ENCODE results near the gene KHDC3L. TPM values are rescaled to one million over a fixed set of nuclear protein-coding genes. Genes with fewer than 3 reads are reported as not detected.

Gene KHDC3L
- total RNA-seq, 1 experiment from 2014 or later, result not detected

DNA sequence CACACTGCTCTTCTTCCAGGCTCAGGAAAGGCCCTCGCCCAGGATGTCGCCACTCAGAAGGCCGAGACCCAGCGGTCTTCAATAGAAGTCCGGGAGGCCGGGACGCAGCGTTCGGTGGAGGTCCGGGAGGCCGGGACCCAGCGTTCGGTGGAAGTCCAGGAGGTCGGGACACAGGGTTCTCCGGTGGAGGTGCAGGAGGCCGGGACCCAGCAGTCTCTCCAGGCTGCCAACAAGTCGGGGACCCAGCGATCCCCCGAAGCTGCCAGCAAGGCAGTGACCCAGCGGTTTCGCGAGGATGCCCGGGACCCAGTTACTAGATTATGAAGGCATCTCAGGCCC, 1.0 kb downstream of the KHDC3L start:
- H3K27me3 ChIP-seq (ENCODE audit: insufficient read depth, low read depth), result no peaks in the 10 kb centered on the region
- H3K9me2 ChIP-seq (ENCODE audit: insufficient read depth), result no peaks in the 10 kb centered on the region
- intact Hi-C loops (cut with micrococcal nuclease; ENCODE audit: unreplicated experiment), result no loop called here
- TF ChIP-seq, protein P1, sequence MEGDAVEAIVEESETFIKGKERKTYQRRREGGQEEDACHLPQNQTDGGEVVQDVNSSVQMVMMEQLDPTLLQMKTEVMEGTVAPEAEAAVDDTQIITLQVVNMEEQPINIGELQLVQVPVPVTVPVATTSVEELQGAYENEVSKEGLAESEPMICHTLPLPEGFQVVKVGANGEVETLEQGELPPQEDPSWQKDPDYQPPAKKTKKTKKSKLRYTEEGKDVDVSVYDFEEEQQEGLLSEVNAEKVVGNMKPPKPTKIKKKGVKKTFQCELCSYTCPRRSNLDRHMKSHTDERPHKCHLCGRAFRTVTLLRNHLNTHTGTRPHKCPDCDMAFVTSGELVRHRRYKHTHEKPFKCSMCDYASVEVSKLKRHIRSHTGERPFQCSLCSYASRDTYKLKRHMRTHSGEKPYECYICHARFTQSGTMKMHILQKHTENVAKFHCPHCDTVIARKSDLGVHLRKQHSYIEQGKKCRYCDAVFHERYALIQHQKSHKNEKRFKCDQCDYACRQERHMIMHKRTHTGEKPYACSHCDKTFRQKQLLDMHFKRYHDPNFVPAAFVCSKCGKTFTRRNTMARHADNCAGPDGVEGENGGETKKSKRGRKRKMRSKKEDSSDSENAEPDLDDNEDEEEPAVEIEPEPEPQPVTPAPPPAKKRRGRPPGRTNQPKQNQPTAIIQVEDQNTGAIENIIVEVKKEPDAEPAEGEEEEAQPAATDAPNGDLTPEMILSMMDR (conservative IDR thresholded peaks at IDR 0.05), result no peak
- no peak for TF ChIP-seq EZH2 (IDR thresholded peaks at IDR 0.05; ENCODE audit: low read depth)
- ChIA-PET POLR2A (ENCODE audit: unreplicated experiment) (no interaction called here), CTCF (no interaction called here)
- no peaks in the 10 kb centered on the region for H3K4me1 ChIP-seq (replicated peaks; ENCODE audit: insufficient read depth)
- no peak overlapping the region for H2AFZ ChIP-seq
- no peak for DNase-seq
- no peaks in the 10 kb centered on the region for H4K20me1 ChIP-seq (ENCODE audit: insufficient read depth)
- no peaks in the 10 kb centered on the region for H3K9me3 ChIP-seq (ENCODE audit: insufficient read depth, low read depth)
- H3K27ac ChIP-seq, result no peak overlapping the region
- no peaks in the 10 kb centered on the region for H3K79me2 ChIP-seq (ENCODE audit: low read depth)
- H3K4me3 ChIP-seq, result no peak overlapping the region
- H3K36me3 ChIP-seq (ENCODE audit: low read depth), result no peaks in the 10 kb centered on the region
- H3F3A ChIP-seq (ENCODE audit: insufficient read depth, low read depth), result no peaks in the 10 kb centered on the region
- no TSS peak for BruUV-seq (replicated peaks)
- no peak overlapping the region for H3K4me2 ChIP-seq

DNA sequence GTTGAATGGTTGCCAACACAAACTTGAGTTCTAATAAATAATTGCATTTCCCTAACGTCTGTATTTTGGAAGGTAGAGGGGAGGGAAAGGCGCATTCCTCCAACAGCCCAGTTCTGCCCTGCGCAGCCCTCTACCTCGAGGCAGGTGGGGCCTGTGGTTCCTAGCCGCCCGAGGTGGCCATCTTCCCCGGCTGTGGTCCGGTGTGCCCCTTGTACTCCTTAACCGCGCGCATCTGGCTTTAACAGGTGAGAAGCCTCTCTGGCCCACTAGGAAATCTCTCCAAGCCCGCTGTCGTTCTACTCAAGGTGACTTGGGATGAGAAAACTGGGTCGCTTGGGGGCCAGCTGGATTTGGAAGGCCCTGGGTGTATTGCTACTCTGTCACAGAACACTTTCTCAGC, 1.7 kb downstream of the KHDC3L start:
- Histone ChIP-seq H3K4me1 (replicated peaks; ENCODE audit: insufficient read depth) (no peaks in the 10 kb centered on the region), H3K9me3 (ENCODE audit: insufficient read depth, low read depth) (no peaks in the 10 kb centered on the region), H3K27me3 (ENCODE audit: insufficient read depth, low read depth) (no peaks in the 10 kb centered on the region), H3K4me3 (no peak overlapping the region), H3K36me3 (ENCODE audit: low read depth) (no peaks in the 10 kb centered on the region), H3K27ac (no peak overlapping the region), H2AFZ (no peak overlapping the region), H4K20me1 (ENCODE audit: insufficient read depth) (no peaks in the 10 kb centered on the region), H3K9me2 (ENCODE audit: insufficient read depth) (no peaks in the 10 kb centered on the region), H3F3A (ENCODE audit: insufficient read depth, low read depth) (no peaks in the 10 kb centered on the region), H3K79me2 (ENCODE audit: low read depth) (no peaks in the 10 kb centered on the region), H3K4me2 (no peak overlapping the region)
- DNase-seq, result no peak
- no TSS peak for BruUV-seq (replicated peaks)
- intact Hi-C loops (cut with micrococcal nuclease; ENCODE audit: unreplicated experiment), result no loop called here
- ChIA-PET POLR2A (ENCODE audit: unreplicated experiment) (no interaction called here), CTCF (no interaction called here)
- no peak for TF ChIP-seq EZH2 (IDR thresholded peaks at IDR 0.05; ENCODE audit: low read depth)
- TF ChIP-seq, protein P1 (conservative IDR thresholded peaks at IDR 0.05), result no peak

DNA sequence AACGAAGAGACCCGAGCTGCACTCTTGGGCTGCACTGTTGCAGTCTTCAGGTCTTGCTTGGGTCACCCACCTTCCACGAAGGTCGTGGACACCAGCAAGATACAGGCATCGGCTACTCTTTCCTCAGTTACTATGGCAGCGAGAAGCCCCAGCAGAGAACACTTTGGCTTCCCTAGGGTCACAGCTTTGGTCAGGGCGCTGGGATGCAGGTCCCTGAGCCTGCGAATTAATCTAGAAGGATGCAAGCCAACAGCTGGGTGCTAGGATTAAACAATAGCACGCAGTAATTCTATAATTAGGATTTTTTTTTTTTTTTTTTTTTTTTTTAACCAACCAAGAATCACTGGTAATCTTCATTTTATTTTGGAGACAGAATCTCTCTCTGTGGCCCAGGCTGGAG, 2.1 kb downstream of the KHDC3L start:
- Histone ChIP-seq H3F3A (ENCODE audit: insufficient read depth, low read depth) (no peaks in the 10 kb centered on the region), H3K79me2 (ENCODE audit: low read depth) (no peaks in the 10 kb centered on the region), H3K9me2 (ENCODE audit: insufficient read depth) (no peaks in the 10 kb centered on the region), H3K36me3 (ENCODE audit: low read depth) (no peaks in the 10 kb centered on the region), H3K4me1 (replicated peaks; ENCODE audit: insufficient read depth) (no peaks in the 10 kb centered on the region), H2AFZ (no peak overlapping the region), H3K4me2 (no peak overlapping the region), H3K4me3 (no peak overlapping the region), H3K27ac (no peak overlapping the region), H3K9me3 (ENCODE audit: insufficient read depth, low read depth) (no peaks in the 10 kb centered on the region), H4K20me1 (ENCODE audit: insufficient read depth) (no peaks in the 10 kb centered on the region), H3K27me3 (ENCODE audit: insufficient read depth, low read depth) (no peaks in the 10 kb centered on the region)
- intact Hi-C loops (cut with micrococcal nuclease; ENCODE audit: unreplicated experiment), result no loop called here
- CTCF ChIA-PET, result no interaction called here
- TF ChIP-seq, protein P1 (conservative IDR thresholded peaks at IDR 0.05), result no peak
- TF ChIP-seq EZH2 (IDR thresholded peaks at IDR 0.05; ENCODE audit: low read depth), result no peak
- no peak for DNase-seq
- BruUV-seq (replicated peaks), result no TSS peak
- POLR2A ChIA-PET (ENCODE audit: unreplicated experiment), result no interaction called here
